DMS153 (cell line): ENCODE data around the gene NRROS.
A peak's percentile ranks its signal among the peaks of the same experiment; 100 is the strongest.
"Not testable (repeated sequence)": the region's sequence is repeated elsewhere in the genome, so short reads cannot be mapped to it uniquely, and the experiment has no call there.

Experiments used
- DNase-seq: peaks from one replicate; lab custom pipeline; 2025; lab: John Stamatoyannopoulos, UW

The NRROS gene

GRCh38 chr3:196639483-196640296 lies at the start of gene NRROS:
TSS of gene NRROS (plus strand) at chr3:196639694. CDS start at chr3:196654540, 14,846 bp downstream.
- no peak for DNase-seq

- no peak for DNase-seq
Measured at GRCh38 chr3:196590279-196590678, 49.2 kb upstream of the NRROS start.

- DNase-seq = no peak
Measured at GRCh38 chr3:196596355-196596754, 43.1 kb upstream of the NRROS start.

GRCh38 chr3:196597971-196598733 lies 41.3 kb upstream of the NRROS start:
- DNase-seq = not testable (repeated sequence)

GRCh38 chr3:196599734-196600128 lies 39.8 kb upstream of the NRROS start:
- no peak for DNase-seq

GRCh38 chr3:196600359-196600758 lies 39.1 kb upstream of the NRROS start:
- no peak for DNase-seq

- DNase-seq = no peak
Measured at GRCh38 chr3:196602673-196603072, 36.8 kb upstream of the NRROS start.

GRCh38 chr3:196603683-196604082 lies 35.8 kb upstream of the NRROS start:
- DNase-seq = no peak

GRCh38 chr3:196604548-196604947 lies 34.9 kb upstream of the NRROS start:
- DNase-seq = peak; percentile 48

GRCh38 chr3:196608693-196609092 lies 30.8 kb upstream of the NRROS start:
- DNase-seq = no peak

- peak; percentile 83 for DNase-seq
Measured at GRCh38 chr3:196609343-196609775, 30.1 kb upstream of the NRROS start.

GRCh38 chr3:196609805-196610515 lies 29.5 kb upstream of the NRROS start:
- DNase-seq = no peak

GRCh38 chr3:196611761-196612483 lies 27.6 kb upstream of the NRROS start:
- DNase-seq = no peak

GRCh38 chr3:196615234-196615633 lies 24.3 kb upstream of the NRROS start:
- not testable (repeated sequence) for DNase-seq

GRCh38 chr3:196617256-196617655 lies 22.2 kb upstream of the NRROS start:
- DNase-seq = no peak

GRCh38 chr3:196619223-196619622 lies 20.3 kb upstream of the NRROS start:
- peak; percentile 54 for DNase-seq

GRCh38 chr3:196619627-196620026 lies 19.9 kb upstream of the NRROS start:
- DNase-seq = not testable (repeated sequence)

- no peak for DNase-seq
Measured at GRCh38 chr3:196620161-196620604, 19.3 kb upstream of the NRROS start.

- DNase-seq = no peak
Measured at GRCh38 chr3:196620684-196621083, 18.8 kb upstream of the NRROS start.

- no peak for DNase-seq
Measured at GRCh38 chr3:196621611-196622010, 17.9 kb upstream of the NRROS start.

- DNase-seq = no peak
Measured at GRCh38 chr3:196624067-196624790, 15.3 kb upstream of the NRROS start.
